Suppressor macrophage treated with lipopolysaccharide for 4 hours (primary cell): ENCODE data around the gene GRAMD1B.
"Not testable (repeated sequence)": the region's sequence is repeated elsewhere in the genome, so short reads cannot be mapped to it uniquely, and the experiment has no call there.

ENCODE experiments used
- DNase-seq: peaks from one replicate; pipeline ENCODE4 v3.0.0-alpha.2; 2020

The GRAMD1B gene

GRCh38 chr11:123653827-123654565 lies 223.9 kb downstream of the GRAMD1B start:
- peak; percentile 2 for DNase-seq

DNA sequence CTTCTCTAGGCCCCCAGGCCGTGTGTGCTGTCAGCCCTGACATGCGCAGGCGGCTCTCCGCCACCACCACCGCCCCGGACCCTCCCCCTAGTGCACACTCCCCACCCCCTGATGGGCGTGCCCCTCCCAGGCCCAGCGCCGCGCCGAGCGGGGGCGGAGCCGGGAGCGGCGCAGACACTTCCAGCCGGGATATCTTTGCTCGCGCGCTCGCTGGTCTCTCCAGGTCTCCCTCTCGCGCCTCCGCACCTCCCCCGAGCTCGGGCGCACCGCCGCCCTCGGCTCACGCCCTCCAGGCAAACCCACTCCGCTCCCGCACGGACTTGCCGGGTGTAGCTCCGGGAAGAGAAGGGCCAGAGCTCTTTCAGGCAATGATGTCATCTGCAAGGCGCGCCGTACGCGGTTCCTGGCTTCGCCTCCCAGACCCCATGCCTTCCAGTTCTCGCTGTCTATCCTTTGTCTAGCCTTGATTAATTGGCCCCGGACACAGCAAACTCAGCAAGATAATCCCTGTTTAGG lies 224.6 kb downstream of the GRAMD1B start, which contains the start of gene SCN3B:
Gene SCN3B (minus strand): TSS at position 59 of the 516 bp plus-strand sequence. CDS start 823 bp downstream, outside the sequence.
- DNase-seq, result peak; percentile 21

GRCh38 chr11:123659311-123659710 lies 229.2 kb downstream of the GRAMD1B start:
- no peak for DNase-seq

- not testable (repeated sequence) for DNase-seq
Observed at GRCh38 chr11:123659965-123660364, 229.9 kb downstream of the GRAMD1B start.

DNA sequence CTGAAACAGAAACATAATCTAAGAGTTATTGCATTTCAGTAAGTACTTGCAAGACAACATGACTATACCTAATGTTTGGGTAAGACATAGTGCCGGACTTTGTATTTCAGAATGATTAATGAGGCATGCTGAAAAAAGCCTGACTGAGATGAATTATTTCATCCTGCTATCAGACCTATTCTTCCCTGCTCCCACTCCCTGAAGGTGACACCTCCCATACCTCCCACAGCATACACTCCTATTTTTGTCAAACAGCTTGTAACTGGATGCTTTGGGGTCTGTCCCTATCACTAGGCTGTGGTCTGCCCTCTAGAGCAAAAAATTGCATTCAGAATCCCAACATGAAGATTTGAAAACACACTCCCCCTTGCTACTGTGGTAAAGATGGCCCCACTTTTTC lies 235.2 kb downstream of the GRAMD1B start:
- DNase-seq, result no peak

- DNase-seq, result no peak
Observed at GRCh38 chr11:123670081-123670480, 240.0 kb downstream of the GRAMD1B start.

GRCh38 chr11:123671534-123671933 lies 241.5 kb downstream of the GRAMD1B start:
- no peak for DNase-seq

- no peak for DNase-seq
Observed at GRCh38 chr11:123672568-123672967, 242.5 kb downstream of the GRAMD1B start.

DNA sequence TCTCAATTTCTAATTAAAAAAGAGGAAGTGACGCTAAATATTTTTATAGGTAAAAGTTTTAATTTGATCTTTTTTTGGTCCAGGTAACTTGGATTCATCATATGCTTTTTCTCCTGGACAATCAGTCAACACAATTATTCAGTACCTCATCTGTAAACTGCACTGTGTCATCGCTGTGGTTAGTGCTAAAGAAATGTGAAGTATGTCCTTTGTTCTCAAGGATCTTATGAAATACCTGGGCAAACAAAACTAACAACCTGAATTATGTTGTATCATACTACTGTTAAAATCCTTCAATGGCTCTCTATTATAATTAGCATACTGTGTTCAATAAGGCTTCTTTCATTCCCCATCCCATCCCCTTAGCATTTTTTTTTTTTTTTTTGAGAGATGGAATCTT lies 244.2 kb downstream of the GRAMD1B start:
- DNase-seq, result no peak
